Activated CD8-positive, alpha-beta memory T cell treated with anti-CD3 and anti-CD28 coated beads, Interleukin-2, amount 50 U/mL, for 1 hour (primary cell): ENCODE measurements around the gene SLC35F3.

Experiments used
- DNase-seq: peaks from one replicate; pipeline ENCODE4 v3.0.0-alpha.2; 2020; ENCODE audit errors: extremely low read depth

Gene SLC35F3

GRCh38 chr1:233912447-233912846, 8.0 kb downstream of the SLC35F3 start:
- DNase-seq, result no peak

- no peak for DNase-seq
Measured at GRCh38 chr1:233912909-233913308, 8.4 kb downstream of the SLC35F3 start.

DNA sequence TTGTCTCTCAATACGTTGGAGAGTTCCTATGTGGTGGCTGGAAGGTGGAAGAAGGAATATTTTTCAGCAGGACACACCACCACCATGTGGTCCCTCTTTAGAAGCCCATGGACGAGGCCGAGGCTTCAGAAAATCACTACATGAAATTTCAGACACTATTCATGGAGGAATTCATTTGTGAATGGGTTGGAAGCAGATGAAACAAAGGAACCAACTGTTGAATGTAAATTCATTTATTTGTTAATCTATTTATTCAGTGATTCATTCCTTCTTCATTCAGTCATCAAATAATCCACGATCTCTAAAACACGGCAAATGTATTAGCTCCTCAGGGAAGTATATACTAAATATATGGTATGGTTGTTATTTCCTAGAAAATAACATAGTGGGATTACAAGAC, 12.2 kb downstream of the SLC35F3 start:
- no peak for DNase-seq

DNA sequence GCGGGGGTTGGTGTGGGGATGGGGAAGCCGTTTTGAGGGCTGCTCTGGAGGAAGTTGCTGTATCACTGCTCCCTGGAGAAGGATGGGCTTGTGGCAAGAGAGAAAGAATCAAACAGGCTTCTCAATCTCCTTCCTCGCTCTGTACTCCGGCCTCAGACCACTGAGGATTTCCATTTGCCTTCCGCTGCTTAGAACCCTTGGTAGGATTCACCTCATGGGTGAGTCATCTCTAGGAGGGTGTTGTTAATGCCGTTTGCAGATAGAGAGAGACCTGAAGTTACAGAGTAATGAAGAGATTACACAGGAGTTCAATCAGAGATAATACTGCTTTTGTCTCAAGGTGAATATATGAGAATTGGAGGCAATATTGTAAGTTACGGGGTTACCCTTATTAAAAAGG, 15.3 kb downstream of the SLC35F3 start:
- DNase-seq, result no peak

DNA sequence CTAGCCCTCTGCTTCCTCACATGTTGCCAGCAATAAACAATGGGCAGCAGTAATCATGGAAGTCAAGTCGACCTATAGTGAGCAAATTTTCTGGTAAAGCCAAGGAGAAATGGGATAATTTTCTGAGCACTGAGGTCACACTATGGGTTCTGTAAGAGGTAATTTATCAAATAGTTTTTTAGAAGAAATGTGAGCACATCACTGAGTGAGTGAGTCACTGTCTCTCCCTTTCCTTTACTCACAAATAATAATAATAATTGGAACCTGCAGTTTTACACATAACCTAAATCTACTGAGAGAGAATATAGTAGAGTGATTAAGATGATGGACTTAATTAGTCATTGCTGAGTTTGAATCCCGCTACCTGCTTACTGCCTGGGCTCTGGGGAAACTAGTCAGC, 23.6 kb downstream of the SLC35F3 start:
- DNase-seq, result no peak

DNA sequence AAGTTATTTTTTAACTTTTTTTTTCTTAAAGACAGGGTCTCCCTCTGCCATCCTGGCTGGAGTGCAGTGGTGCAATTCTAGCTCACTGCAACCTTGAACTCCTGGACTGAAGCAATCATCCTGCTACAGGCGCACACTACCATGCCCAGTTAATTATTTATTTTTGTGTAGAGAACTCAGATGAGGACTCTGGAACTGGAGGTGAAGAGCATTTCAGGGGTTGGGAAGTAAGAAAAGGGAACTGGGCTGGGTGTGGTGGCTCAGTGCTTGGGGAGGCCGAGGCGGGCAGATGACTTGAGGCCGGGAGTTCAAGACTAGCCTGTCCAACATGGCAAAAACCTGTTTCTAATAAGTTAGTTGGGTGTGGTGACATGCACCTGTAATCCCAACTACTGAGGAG, 28.9 kb downstream of the SLC35F3 start:
- DNase-seq, result no peak

GRCh38 chr1:233935297-233935868, 30.9 kb downstream of the SLC35F3 start:
- DNase-seq, result no peak

- DNase-seq, result no peak
Measured at GRCh38 chr1:233936422-233936821, 31.9 kb downstream of the SLC35F3 start.

- DNase-seq, result no peak
Measured at GRCh38 chr1:233936842-233937241, 32.4 kb downstream of the SLC35F3 start.

- no peak for DNase-seq
Measured at GRCh38 chr1:233938476-233938875, 34.0 kb downstream of the SLC35F3 start.

GRCh38 chr1:233939451-233939850, 35.0 kb downstream of the SLC35F3 start:
- DNase-seq, result no peak

DNA sequence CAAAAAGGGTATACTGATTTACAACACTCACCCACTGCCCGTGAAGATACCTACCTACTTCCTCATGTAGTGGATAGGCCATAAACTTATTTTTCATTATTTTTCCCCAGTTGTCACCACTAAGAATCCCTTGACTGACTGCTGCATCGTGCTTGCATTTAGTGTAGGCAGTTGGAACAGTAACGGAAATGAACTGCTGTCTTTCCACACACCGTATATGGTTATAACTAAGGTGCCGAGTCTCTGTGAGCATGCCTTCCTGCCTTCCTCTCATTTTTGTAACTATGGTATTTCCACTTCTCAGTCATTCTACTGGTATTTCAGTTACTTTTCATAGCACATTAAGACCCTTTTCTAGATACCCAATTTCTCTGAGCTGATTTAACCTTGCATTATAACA, 36.4 kb downstream of the SLC35F3 start:
- DNase-seq, result no peak

DNA sequence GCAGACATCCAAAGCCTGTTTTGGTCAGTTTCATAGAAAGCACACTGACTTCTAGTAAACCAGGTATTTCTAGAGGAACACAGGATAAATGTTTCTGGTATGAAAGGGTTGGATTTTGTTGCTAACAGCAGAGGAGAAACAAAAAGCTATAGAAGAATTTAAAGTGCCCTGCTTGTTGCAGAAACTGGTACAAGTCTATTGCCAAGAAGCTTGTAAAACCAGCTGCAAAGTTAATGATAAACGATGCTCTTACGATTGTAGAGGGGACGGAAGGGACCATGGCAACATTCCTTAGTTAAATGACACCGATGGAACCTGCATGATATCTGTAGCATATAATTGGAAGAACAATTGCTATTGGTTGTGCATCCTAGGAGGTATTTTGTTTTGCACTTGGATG, 40.1 kb downstream of the SLC35F3 start:
- no peak for DNase-seq

DNA sequence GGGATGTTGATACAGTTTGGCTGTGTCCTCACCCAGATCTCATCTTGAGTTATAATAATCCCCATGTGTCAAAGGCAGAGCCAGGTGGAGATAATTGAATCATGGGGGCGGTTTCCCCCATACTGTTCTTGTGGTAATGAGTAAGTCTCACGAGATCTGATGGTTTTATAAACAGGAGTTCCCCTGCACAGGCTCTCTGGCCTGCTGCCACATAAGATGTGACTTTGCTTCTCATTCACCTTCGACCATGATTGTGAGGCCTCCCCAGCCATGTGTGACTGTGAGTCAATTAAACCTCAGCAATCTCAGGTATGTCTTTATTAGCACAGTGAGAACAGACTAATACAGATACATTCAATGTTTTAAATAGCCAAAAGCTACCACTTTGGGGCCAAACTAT, 41.1 kb downstream of the SLC35F3 start:
- no peak for DNase-seq

GRCh38 chr1:233945979-233946378, 41.5 kb downstream of the SLC35F3 start:
- DNase-seq, result no peak

GRCh38 chr1:233946724-233947123, 42.2 kb downstream of the SLC35F3 start:
- no peak for DNase-seq

DNA sequence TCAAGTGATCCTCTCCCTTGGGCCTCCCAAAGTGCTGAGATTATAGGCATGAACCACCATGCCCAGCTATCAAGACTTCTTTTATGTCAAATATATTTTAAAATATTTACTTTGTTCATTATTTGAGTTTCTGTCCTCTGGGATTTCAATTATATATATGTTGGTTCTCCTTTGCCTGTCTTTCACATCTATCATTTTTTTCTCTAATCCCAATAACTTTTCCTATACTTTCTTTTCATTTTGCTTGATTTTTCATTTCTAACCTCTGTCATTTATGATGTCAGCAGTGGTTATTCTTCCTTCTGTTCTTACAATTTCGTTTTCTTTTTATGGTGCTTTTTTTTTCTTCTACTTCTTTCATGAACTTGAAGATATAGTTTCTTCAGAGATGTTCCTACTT, 47.3 kb downstream of the SLC35F3 start:
- no peak for DNase-seq

DNA sequence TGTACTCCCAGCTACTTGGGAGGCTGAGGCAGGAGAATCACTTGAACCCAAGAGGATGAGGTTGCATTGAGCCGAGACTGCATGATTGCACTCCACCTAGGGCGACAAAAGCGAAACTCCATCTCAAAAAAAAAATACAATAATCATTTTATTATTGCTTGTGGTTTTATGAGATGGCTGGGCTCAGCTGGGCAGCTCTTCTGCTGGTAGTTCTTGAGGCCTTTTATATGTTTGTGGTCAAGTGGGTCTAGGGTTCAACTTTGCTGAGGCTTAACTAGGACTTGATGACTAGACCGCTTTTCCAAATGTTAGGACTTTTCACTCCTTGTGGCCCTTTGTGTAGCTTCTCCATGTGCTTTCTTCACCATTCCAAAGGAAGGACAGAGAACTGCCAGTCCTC, 53.2 kb downstream of the SLC35F3 start:
- no peak for DNase-seq

GRCh38 chr1:233959102-233959501, 54.6 kb downstream of the SLC35F3 start:
- no peak for DNase-seq

DNA sequence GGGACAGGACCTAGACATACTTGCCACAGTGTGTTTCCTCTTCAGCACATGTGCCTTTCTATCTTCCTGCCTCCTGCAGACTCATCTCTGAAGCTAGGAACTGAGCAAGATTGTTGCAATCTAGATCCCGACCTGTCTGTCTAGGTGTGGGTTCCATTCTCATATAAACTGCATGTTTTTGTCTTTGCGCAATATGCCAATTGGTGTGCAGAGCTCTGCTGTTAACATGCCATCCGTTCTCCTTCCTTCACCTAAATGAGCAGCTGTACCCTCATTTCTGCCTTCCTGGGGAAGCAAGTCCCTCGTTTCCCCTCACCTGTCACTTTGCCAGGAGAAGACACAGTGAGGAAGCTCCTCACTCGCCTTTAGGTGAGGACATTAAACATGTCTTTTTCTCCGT, 55.5 kb downstream of the SLC35F3 start:
- no peak for DNase-seq

- no peak for DNase-seq
Measured at GRCh38 chr1:233960386-233960785, 55.9 kb downstream of the SLC35F3 start.

GRCh38 chr1:233962878-233963277, 58.4 kb downstream of the SLC35F3 start:
- DNase-seq, result no peak

- DNase-seq, result no peak
Measured at GRCh38 chr1:233965856-233966255, 61.4 kb downstream of the SLC35F3 start.

GRCh38 chr1:233971753-233972152, 67.3 kb downstream of the SLC35F3 start:
- DNase-seq, result no peak

- DNase-seq, result no peak
Measured at GRCh38 chr1:233972563-233972950, 68.1 kb downstream of the SLC35F3 start.
